Neural cell (in vitro differentiated cells): Measurements from ENCODE around the gene SLC4A5. TPM values are rescaled to one million over a fixed set of nuclear protein-coding genes. Genes with fewer than 3 reads are reported as not detected.

ENCODE experiments used
- H2AFZ ChIP-seq: fragments of 200-600, 300-800 bp; sonication (generic), shearing (Covaris generic); 2 replicates; pipeline ENCODE4 v1.6.0; 2014; ENCODE audit warnings: low read depth, mild to moderate bottlenecking, antibody characterized with exemption, low read length, moderate library complexity
- H3F3A ChIP-seq: fragments of 200-600 bp; shearing (Covaris generic); 2 replicates; pipeline ENCODE4 v1.6.1; 2016; ENCODE audit warnings: mild to moderate bottlenecking, moderate library complexity, mixed read lengths, antibody characterized with exemption, low read length; ENCODE audit not compliant: insufficient read depth, poor library complexity, severe bottlenecking
- H3K27ac ChIP-seq: fragments of 200-600, 300-800 bp; sonication (generic), shearing (Covaris generic); 2 replicates; pipeline ENCODE4 v1.5.1; 2014; ENCODE audit warnings: mild to moderate bottlenecking, low read length, moderate library complexity
- H3K27me3 ChIP-seq: fragments of 300-800, 200-600 bp; sonication (generic), shearing (Covaris generic); 2 replicates; pipeline ENCODE4 v1.6.0; 2014; ENCODE audit warnings: mild to moderate bottlenecking, low read depth, low read length, moderate library complexity; ENCODE audit not compliant: insufficient read depth
- H3K36me3 ChIP-seq: fragments of 300-800, 200-600 bp; sonication (generic), shearing (Covaris generic); 2 replicates; pipeline ENCODE4 v1.5.1; 2014; ENCODE audit warnings: mild to moderate bottlenecking, antibody characterized with exemption, low read length, moderate library complexity; ENCODE audit not compliant: insufficient read depth
- H3K4me2 ChIP-seq: fragments of 300-800, 200-600 bp; sonication (generic), shearing (Covaris generic); 2 replicates; pipeline ENCODE4 v1.6.0; 2014; ENCODE audit warnings: mild to moderate bottlenecking, low read length
- H3K4me3 ChIP-seq: fragments of 300-800, 200-600 bp; sonication (generic), shearing (Covaris generic); 2 replicates; pipeline ENCODE4 v1.5.1; 2014; ENCODE audit warnings: mild to moderate bottlenecking, low read length, moderate library complexity
- H3K79me2 ChIP-seq: fragments of 200-600 bp; shearing (Covaris generic); replicated peaks from 2 replicates; pipeline ENCODE4 v1.6.0; 2014; ENCODE audit warnings: mild to moderate bottlenecking, low read length, moderate library complexity; ENCODE audit not compliant: insufficient read depth
- H3K9ac ChIP-seq: fragments of 300-800, 200-600 bp; sonication (generic), shearing (Covaris generic); 2 replicates; pipeline ENCODE4 v1.6.1; 2016; ENCODE audit warnings: mild to moderate bottlenecking, low read length, mixed read lengths
- H3K9me2 ChIP-seq: fragments of 200-600 bp; shearing (Covaris generic); 2 replicates; pipeline ENCODE4 v1.6.1; 2016; ENCODE audit warnings: mild to moderate bottlenecking, low read length, mixed read lengths; ENCODE audit not compliant: insufficient read depth
- H3K9me3 ChIP-seq: fragments of 200-600, 300-800 bp; sonication (generic), shearing (Covaris generic); 2 replicates; pipeline ENCODE4 v1.6.1; 2016; ENCODE audit warnings: mild to moderate bottlenecking, mixed run types, low read length, moderate library complexity, mixed read lengths
- H4K20me1 ChIP-seq: fragments of 200-600 bp; shearing (Covaris generic); 2 replicates; pipeline ENCODE4 v1.6.1; 2016; ENCODE audit warnings: mild to moderate bottlenecking, mixed run types; ENCODE audit not compliant: insufficient read depth
- EP300 ChIP-seq: fragments of 450-650 bp; conservative IDR thresholded peaks from 2 replicates; pipeline ENCODE4 v1.6.1; 2014; ENCODE audit warnings: antibody characterized with exemption, mild to moderate bottlenecking, moderate library complexity; ENCODE audit not compliant: poor library complexity, severe bottlenecking
- EZH2 ChIP-seq: fragments of 200-600, 300-800 bp; shearing (Covaris generic), sonication (generic); IDR thresholded peaks from 2 replicates; pipeline ENCODE4 v1.6.1; 2014; ENCODE audit warnings: antibody characterized with exemption, low read length, borderline replicate concordance, mild to moderate bottlenecking; ENCODE audit not compliant: insufficient read depth, poor library complexity, severe bottlenecking
- MXI1 ChIP-seq: fragments of 450-650 bp; conservative IDR thresholded peaks from 2 replicates; pipeline ENCODE4 v1.6.1; 2014; ENCODE audit warnings: antibody characterized with exemption, mild to moderate bottlenecking; ENCODE audit not compliant: poor library complexity, severe bottlenecking
- POLR2AphosphoS5 ChIP-seq: IDR thresholded peaks from 2 replicates; pipeline ENCODE4 v1.6.1; 2012
- RAD21 ChIP-seq: fragments of 450-650 bp; conservative IDR thresholded peaks from 2 replicates; pipeline ENCODE4 v1.6.1; 2014; ENCODE audit warnings: antibody characterized with exemption, mild to moderate bottlenecking, moderate library complexity
- SMC3 ChIP-seq: fragments of 450-650 bp; conservative IDR thresholded peaks from 2 replicates; pipeline ENCODE4 v1.6.1; 2014; ENCODE audit warnings: antibody characterized with exemption, mild to moderate bottlenecking, moderate library complexity; ENCODE audit not compliant: poor library complexity
- TAF1 ChIP-seq: IDR thresholded peaks from 2 replicates; pipeline ENCODE4 v1.6.1; 2012; ENCODE audit warnings: low read depth
- polyA plus RNA-seq: library from polyadenylated mRNA; depleted of rRNA; stranded (reverse); fragments of >200 nt; gene quantifications from 2 replicates; pipeline ENCODE4 v1.2.3, GENCODE V29; 2014
- TF ChIP-seq, protein P1 (sequence below): IDR thresholded peaks from 2 replicates; pipeline ENCODE4 v1.6.1; 2012; ENCODE audit warnings: borderline replicate concordance
- TF ChIP-seq, protein P2 (sequence below): fragments of 450-650 bp; IDR thresholded peaks from 2 replicates; pipeline ENCODE4 v1.5.1; 2014; ENCODE audit warnings: antibody characterized with exemption, mild to moderate bottlenecking, moderate library complexity; ENCODE audit not compliant: poor library complexity, severe bottlenecking

SLC4A5 gene
- polyA plus RNA-seq, 1 donor from 2014 or later, result 3.9 TPM

DNA sequence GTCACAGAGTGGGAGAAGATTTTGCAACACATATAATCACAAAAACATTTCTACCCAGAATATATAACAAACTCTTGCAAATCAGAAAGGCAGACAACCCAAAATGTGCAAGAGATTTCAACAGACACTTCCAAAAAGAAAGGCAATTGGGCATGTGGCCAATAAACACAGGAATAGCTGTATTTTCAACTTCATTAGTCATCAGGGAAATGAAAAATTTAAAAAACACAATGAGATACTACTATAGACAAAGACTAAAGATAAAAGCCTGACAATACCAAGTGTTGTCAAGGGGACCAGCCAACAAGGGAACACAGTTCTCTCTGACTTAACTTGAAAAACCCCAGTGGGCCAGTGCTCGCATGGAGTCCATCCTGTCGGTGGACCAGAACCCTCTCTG is 104.3 kb downstream of the SLC4A5 start:
- H3K9me2 ChIP-seq, result no peaks in the 10 kb centered on the region
- H3K9me3 ChIP-seq, result no peaks in the 10 kb centered on the region
- H3K27ac ChIP-seq, result no peak overlapping the region
- H3F3A ChIP-seq, result no peaks in the 10 kb centered on the region
- no peak overlapping the region for H3K4me3 ChIP-seq
- H3K36me3 ChIP-seq, result no peaks in the 10 kb centered on the region
- H2AFZ ChIP-seq, result no peak overlapping the region
- no peaks in the 10 kb centered on the region for H3K27me3 ChIP-seq
- H3K4me2 ChIP-seq, result no peak overlapping the region
- TF ChIP-seq EZH2, result no peak
- TF ChIP-seq, protein P1, sequence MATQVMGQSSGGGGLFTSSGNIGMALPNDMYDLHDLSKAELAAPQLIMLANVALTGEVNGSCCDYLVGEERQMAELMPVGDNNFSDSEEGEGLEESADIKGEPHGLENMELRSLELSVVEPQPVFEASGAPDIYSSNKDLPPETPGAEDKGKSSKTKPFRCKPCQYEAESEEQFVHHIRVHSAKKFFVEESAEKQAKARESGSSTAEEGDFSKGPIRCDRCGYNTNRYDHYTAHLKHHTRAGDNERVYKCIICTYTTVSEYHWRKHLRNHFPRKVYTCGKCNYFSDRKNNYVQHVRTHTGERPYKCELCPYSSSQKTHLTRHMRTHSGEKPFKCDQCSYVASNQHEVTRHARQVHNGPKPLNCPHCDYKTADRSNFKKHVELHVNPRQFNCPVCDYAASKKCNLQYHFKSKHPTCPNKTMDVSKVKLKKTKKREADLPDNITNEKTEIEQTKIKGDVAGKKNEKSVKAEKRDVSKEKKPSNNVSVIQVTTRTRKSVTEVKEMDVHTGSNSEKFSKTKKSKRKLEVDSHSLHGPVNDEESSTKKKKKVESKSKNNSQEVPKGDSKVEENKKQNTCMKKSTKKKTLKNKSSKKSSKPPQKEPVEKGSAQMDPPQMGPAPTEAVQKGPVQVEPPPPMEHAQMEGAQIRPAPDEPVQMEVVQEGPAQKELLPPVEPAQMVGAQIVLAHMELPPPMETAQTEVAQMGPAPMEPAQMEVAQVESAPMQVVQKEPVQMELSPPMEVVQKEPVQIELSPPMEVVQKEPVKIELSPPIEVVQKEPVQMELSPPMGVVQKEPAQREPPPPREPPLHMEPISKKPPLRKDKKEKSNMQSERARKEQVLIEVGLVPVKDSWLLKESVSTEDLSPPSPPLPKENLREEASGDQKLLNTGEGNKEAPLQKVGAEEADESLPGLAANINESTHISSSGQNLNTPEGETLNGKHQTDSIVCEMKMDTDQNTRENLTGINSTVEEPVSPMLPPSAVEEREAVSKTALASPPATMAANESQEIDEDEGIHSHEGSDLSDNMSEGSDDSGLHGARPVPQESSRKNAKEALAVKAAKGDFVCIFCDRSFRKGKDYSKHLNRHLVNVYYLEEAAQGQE, result no peak
- TF ChIP-seq RAD21, result no peak
- TF ChIP-seq MXI1, result no peak
- TF ChIP-seq SMC3, result no peak
- TF ChIP-seq POLR2AphosphoS5, result no peak
- TF ChIP-seq, protein P2, sequence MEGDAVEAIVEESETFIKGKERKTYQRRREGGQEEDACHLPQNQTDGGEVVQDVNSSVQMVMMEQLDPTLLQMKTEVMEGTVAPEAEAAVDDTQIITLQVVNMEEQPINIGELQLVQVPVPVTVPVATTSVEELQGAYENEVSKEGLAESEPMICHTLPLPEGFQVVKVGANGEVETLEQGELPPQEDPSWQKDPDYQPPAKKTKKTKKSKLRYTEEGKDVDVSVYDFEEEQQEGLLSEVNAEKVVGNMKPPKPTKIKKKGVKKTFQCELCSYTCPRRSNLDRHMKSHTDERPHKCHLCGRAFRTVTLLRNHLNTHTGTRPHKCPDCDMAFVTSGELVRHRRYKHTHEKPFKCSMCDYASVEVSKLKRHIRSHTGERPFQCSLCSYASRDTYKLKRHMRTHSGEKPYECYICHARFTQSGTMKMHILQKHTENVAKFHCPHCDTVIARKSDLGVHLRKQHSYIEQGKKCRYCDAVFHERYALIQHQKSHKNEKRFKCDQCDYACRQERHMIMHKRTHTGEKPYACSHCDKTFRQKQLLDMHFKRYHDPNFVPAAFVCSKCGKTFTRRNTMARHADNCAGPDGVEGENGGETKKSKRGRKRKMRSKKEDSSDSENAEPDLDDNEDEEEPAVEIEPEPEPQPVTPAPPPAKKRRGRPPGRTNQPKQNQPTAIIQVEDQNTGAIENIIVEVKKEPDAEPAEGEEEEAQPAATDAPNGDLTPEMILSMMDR, result no peak
- no peak for TF ChIP-seq EP300
- TF ChIP-seq TAF1, result no peak
- no peaks in the 10 kb centered on the region for H3K79me2 ChIP-seq
- no peak overlapping the region for H3K9ac ChIP-seq
- no peaks in the 10 kb centered on the region for H4K20me1 ChIP-seq

DNA sequence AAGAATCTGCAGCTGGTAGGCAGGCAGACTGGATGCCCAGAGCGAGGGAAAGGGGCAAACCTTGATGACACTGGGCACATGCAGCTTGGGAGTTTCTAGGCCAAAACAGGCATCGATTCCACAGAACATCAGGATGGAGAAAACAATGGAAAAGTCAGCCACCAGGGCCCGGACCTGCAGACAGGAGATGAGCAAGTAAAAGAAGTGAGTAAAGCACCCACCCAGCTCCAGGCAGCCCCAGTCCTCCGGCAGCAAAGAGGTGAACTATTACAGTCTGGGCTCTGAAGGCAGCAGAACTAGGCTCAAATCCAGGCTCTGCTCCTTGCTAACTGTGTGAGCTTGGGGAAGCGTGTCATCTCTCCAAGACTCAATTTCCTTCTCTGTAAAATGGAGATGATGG is 108.2 kb downstream of the SLC4A5 start:
- Histone ChIP-seq H3K36me3 (no peaks in the 10 kb centered on the region), H4K20me1 (no peaks in the 10 kb centered on the region)

More for the DNA sequence above, 108.2 kb downstream of the SLC4A5 start:
- Histone ChIP-seq H3F3A (no peaks in the 10 kb centered on the region), H2AFZ (no peak overlapping the region), H3K27ac (no peak overlapping the region), H3K4me2 (no peak overlapping the region), H3K79me2 (no peaks in the 10 kb centered on the region), H3K9ac (no peak overlapping the region), H3K4me3 (no peak overlapping the region), H3K9me2 (no peaks in the 10 kb centered on the region), H3K27me3 (no peaks in the 10 kb centered on the region), H3K9me3 (no peaks in the 10 kb centered on the region)
- TF ChIP-seq EZH2 (no peak), EP300 (no peak), MXI1 (no peak), RAD21 (no peak), TAF1 (no peak), SMC3 (no peak), POLR2AphosphoS5 (no peak)
- TF ChIP-seq, protein P2, result no peak
- TF ChIP-seq, protein P1, result no peak
